GM12878 (cell line): ENCODE measurements around the gene TMEM26. TPM values are rescaled to one million over a fixed set of nuclear protein-coding genes. Genes with fewer than 3 reads are reported as not detected.

Source experiments
- ATAC-seq: fragments of 200-7000 bp; cut with Tn5 transposase; 3 replicates; pipeline ENCODE4 v1.9.1; 2020; ENCODE audit warnings: mild to moderate bottlenecking, moderate library complexity
- BruUV-seq: library from RNA; stranded (reverse); fragments of 400-500 nt; replicated peaks from 2 replicates; lab custom pipeline; 2021; lab: Mats Ljungman, UMichigan
- CTCF ChIA-PET: fragments of 300-600 bp; sonication (Branson Sonifier 250); formaldehyde crosslinking; extraction: SDS; loops from one replicate; lab custom pipeline; 2021; ENCODE audit warnings: inconsistent platforms; lab: Yijun Ruan, JAX
- POLR2A ChIA-PET: fragments of 350-600 bp; formaldehyde crosslinking; extraction: SDS; loops from one replicate; lab custom pipeline; 2021; ENCODE audit warnings: inconsistent platforms; lab: Charles Lee
- RAD21 ChIA-PET: fragments of 300-600 bp; sonication (Branson Sonifier 250); formaldehyde crosslinking; loops from one replicate; lab custom pipeline; 2023; ENCODE audit warnings: antibody characterized with exemption; ENCODE audit not compliant: unreplicated experiment; lab: Charles Lee
- SMC1A ChIA-PET: fragments of 300-600 bp; sonication (Branson Sonifier 250); formaldehyde crosslinking; loops from one replicate; lab custom pipeline; 2023; ENCODE audit not compliant: unreplicated experiment, uncharacterized antibody; lab: Charles Lee
- DNase-seq: peaks from one replicate; pipeline ENCODE4 v3.0.0-alpha.2; 2011; ENCODE audit warnings: low read depth, low spot score
- FAIRE-seq: peaks from 3 replicates; lab custom pipeline; 2011; peaks lifted over from hg19 to GRCh38; lab: Jason Lieb, UNC
- H2AFZ ChIP-seq: 2 replicates; pipeline ENCODE4 v1.6.0; 2011; ENCODE audit warnings: low read depth, low read length, control low read depth; ENCODE audit not compliant: control insufficient read depth
- H3K27ac ChIP-seq: 2 replicates; pipeline ENCODE4 v1.5.1; 2011; ENCODE audit warnings: control low read depth; ENCODE audit not compliant: control insufficient read depth, insufficient read depth
- H3K27me3 ChIP-seq, 2 experiments: replicated peaks in 1 of 2; 2 replicates each; pipeline versions ENCODE4 v1.6.0 to v1.6.1; 2011; ENCODE audit warnings: low read length in 1 of 2; ENCODE audit not compliant: control insufficient read depth in 2 of 2, insufficient read depth in 2 of 2
- H3K36me3 ChIP-seq, 2 experiments: 2 replicates each; pipeline ENCODE4 v1.5.1; 2011; ENCODE audit warnings: low read length in 1 of 2; ENCODE audit not compliant: control insufficient read depth in 2 of 2, insufficient read depth in 2 of 2
- H3K4me1 ChIP-seq: 2 replicates; pipeline ENCODE4 v1.6.1; 2011; ENCODE audit warnings: mild to moderate bottlenecking, low read length, moderate library complexity, mixed read lengths; ENCODE audit not compliant: control insufficient read depth, insufficient read depth
- H3K4me2 ChIP-seq: 2 replicates; pipeline ENCODE4 v1.6.0; 2011; ENCODE audit warnings: control low read depth; ENCODE audit not compliant: control insufficient read depth, insufficient read depth
- H3K4me3 ChIP-seq: fragments of 200-600 bp; sonication (generic); 2 replicates; pipeline ENCODE4 v1.5.1; 2016
- H3K79me2 ChIP-seq: 2 replicates; pipeline ENCODE4 v1.6.0; 2011; ENCODE audit warnings: low read length; ENCODE audit not compliant: control insufficient read depth, insufficient read depth
- H3K9ac ChIP-seq: 2 replicates; pipeline ENCODE4 v1.8.0; 2011; ENCODE audit warnings: low read length, control low read depth, mixed read lengths; ENCODE audit not compliant: control insufficient read depth, insufficient read depth
- H3K9me3 ChIP-seq: replicated peaks from 3 replicates; pipeline ENCODE4 v1.5.1; 2011; ENCODE audit warnings: mild to moderate bottlenecking, low read length; ENCODE audit not compliant: control insufficient read depth, insufficient read depth
- H4K20me1 ChIP-seq: 2 replicates; pipeline ENCODE4 v1.6.0; 2011; ENCODE audit not compliant: control insufficient read depth, insufficient read depth
- CTCF ChIP-seq, 3 experiments: IDR thresholded peaks in 2 of 3; conservative IDR thresholded peaks in 1 of 3; 2 replicates each; pipeline ENCODE4 v1.5.1; 2011; ENCODE audit warnings: low read depth in 3 of 3, low read length in 3 of 3, mild to moderate bottlenecking in 3 of 3, control low read depth in 2 of 3, moderate library complexity in 2 of 3, inconsistent platforms in 1 of 3, mixed read lengths in 1 of 3; ENCODE audit not compliant: control insufficient read depth in 2 of 3, insufficient read depth in 1 of 3; ENCODE audit errors: extremely low read depth in 1 of 3
- HDGF ChIP-seq: fragments of 450-650 bp; IDR thresholded peaks from 2 replicates; pipeline ENCODE4 v1.6.1; 2016; ENCODE audit warnings: antibody characterized with exemption
- REST ChIP-seq: IDR thresholded peaks from 2 replicates; pipeline ENCODE4 v1.6.1; 2012; ENCODE audit warnings: mild to moderate bottlenecking, low read depth, low read length
- SMARCA5 ChIP-seq: fragments of 450-650 bp; IDR thresholded peaks from 2 replicates; pipeline ENCODE4 v1.6.1; 2017; ENCODE audit warnings: mild to moderate bottlenecking
- STAT1 ChIP-seq: fragments of 450-650 bp; conservative IDR thresholded peaks from 2 replicates; pipeline ENCODE4 v1.6.1; 2014; ENCODE audit warnings: antibody characterized with exemption, mild to moderate bottlenecking
- TCF12 ChIP-seq: IDR thresholded peaks from 2 replicates; pipeline ENCODE4 v1.6.1; 2011; ENCODE audit warnings: low read depth, mild to moderate bottlenecking, low read length
- WGBS: methylation state at CpG from one replicate; pipeline ENCODE4 v1.1.6; 2016; ENCODE audit warnings: low lambda C conversion rate; ENCODE audit not compliant: insufficient replicate concordance, insufficient coverage; ENCODE audit errors: missing lambda C conversion rate; 5-methylcytosine and 5-hydroxymethylcytosine counted together
- in situ Hi-C: fragments of 300-500 bp; cut with MboI; formaldehyde crosslinking; loops from 9 replicates; pipeline ENCODE4 v1.14.3; 2018; ENCODE audit warnings: mixed read lengths
- intact Hi-C: fragments of 100-400 bp; cut with micrococcal nuclease; formaldehyde crosslinking; loops from one replicate; pipeline ENCODE4 v1.14.2; 2022; ENCODE audit not compliant: unreplicated experiment
- polyA plus RNA-seq, 11 experiments: library from polyadenylated mRNA; depleted of rRNA in 4 of 11; unstranded in 6 of 11; stranded (reverse) in 5 of 11; fragments of >200 nt; fragmentation: Nextera tagmentation in 4 of 11; fragmentation: Illumina TruSeq in 1 of 11; extraction: Ambion mirVana in 4 of 11; extraction: Trizol in 1 of 11; gene quantifications; 1 replicate in 1 of 11; 2 replicates in 10 of 11; pipeline versions ENCODE4 v1.2.1 to v1.2.3, GENCODE V29; 2011 to 2016; ENCODE audit warnings: inconsistent platforms in 2 of 11, missing spikeins in 2 of 11, low read depth in 1 of 11
- total RNA-seq, 4 experiments: library from RNA; depleted of rRNA in 3 of 4; stranded (reverse); fragments of >200 nt in 3 of 4; fragmentation: Illumina TruSeq in 1 of 4; extraction: Trizol in 1 of 4; gene quantifications; 2 replicates each; pipeline versions ENCODE4 v1.2.1 to v1.2.3, GENCODE V29; 2013 to 2021

Gene TMEM26
- total and polyA plus RNA-seq, 10 of the 15 experiments (the other 5 are each of a cell fraction or from before 2014, with no cell fraction given), result not detected

- H3K36me3 ChIP-seq, result no peaks in the 10 kb centered on the region
- H3K79me2 ChIP-seq, result no peaks in the 10 kb centered on the region
- 62% methylated on average over 1 of the region's 1 CpG for WGBS
- ATAC-seq, result no peak
- RAD21 ChIA-PET, result no interaction called here
- CTCF ChIA-PET, result no interaction called here
- H3K9ac ChIP-seq, result no peak overlapping the region
- H3K27ac ChIP-seq, result no peak overlapping the region
- no peak for DNase-seq
- no peaks in the 10 kb centered on the region for H3K27me3 ChIP-seq
- in situ Hi-C loops (no loop called here), intact Hi-C loops (no loop called here)
- POLR2A ChIA-PET, result no interaction called here
- FAIRE-seq, result no peak
- H3K4me2 ChIP-seq, result no peak overlapping the region
- no peak overlapping the region for H2AFZ ChIP-seq
- no TSS peak for BruUV-seq
- H3K9me3 ChIP-seq, result no peaks in the 10 kb centered on the region
- no peak overlapping the region for H3K4me3 ChIP-seq
- no peak for TF ChIP-seq HDGF
- no peak for TF ChIP-seq REST
- no peak for TF ChIP-seq TCF12
- SMC1A ChIA-PET, result no interaction called here
- no peaks in the 10 kb centered on the region for H3K4me1 ChIP-seq
- no peaks in the 10 kb centered on the region for H4K20me1 ChIP-seq
Observed at GRCh38 chr10:61400524-61400923, 52.7 kb downstream of the TMEM26 start.

- no peak overlapping the region for H3K27ac ChIP-seq
- no peaks in the 10 kb centered on the region for H3K27me3 ChIP-seq
- ChIA-PET CTCF (no interaction called here), RAD21 (no interaction called here), POLR2A (no interaction called here), SMC1A (interaction anchor here (0.8 to 1.8 kb wide), 2 partner anchors 10 to 603 kb away, joined by 3 to 5 read pairs; no protein-coding TSS in a partner anchor)
- no peaks in the 10 kb centered on the region for H3K4me1 ChIP-seq
- H3K4me3 ChIP-seq, result no peak overlapping the region
- no peaks in the 10 kb centered on the region for H3K79me2 ChIP-seq
- DNase-seq (no peak), ATAC-seq (no peak), FAIRE-seq (no peak)
- BruUV-seq, result no TSS peak
- no peak overlapping the region for H3K9ac ChIP-seq
- H3K4me2 ChIP-seq, result no peak overlapping the region
- H3K36me3 ChIP-seq, result no peaks in the 10 kb centered on the region
- intact Hi-C loops, result loop anchor here (10.0 kb wide), 1 partner anchor 265 kb away; no protein-coding TSS in a partner anchor
- TF ChIP-seq STAT1, result no peak
- no peak for TF ChIP-seq SMARCA5
- no peak for TF ChIP-seq CTCF (IDR thresholded peaks at IDR 0.05 in 2 of 3, conservative IDR thresholded peaks at IDR 0.05 in 1 of 3; ENCODE audit: control insufficient read depth in 2 of 3, extremely low read depth in 1 of 3, insufficient read depth in 1 of 3, low read depth in 3 of 3, low read length in 3 of 3)
- in situ Hi-C loops, result no loop called here
- H3K9me3 ChIP-seq, result no peaks in the 10 kb centered on the region
- H2AFZ ChIP-seq, result no peak overlapping the region
- H4K20me1 ChIP-seq, result no peaks in the 10 kb centered on the region
Observed at GRCh38 chr10:61399406-61399805, 53.8 kb downstream of the TMEM26 start.
